GM18526 (cell line): Measurements from ENCODE around the gene BLM.

ENCODE experiments used
- POLR2A ChIP-seq: IDR thresholded peaks from 3 replicates; pipeline ENCODE4 v1.6.1; 2011; ENCODE audit not compliant: insufficient read length; ENCODE audit errors: extremely low read depth

BLM gene

DNA sequence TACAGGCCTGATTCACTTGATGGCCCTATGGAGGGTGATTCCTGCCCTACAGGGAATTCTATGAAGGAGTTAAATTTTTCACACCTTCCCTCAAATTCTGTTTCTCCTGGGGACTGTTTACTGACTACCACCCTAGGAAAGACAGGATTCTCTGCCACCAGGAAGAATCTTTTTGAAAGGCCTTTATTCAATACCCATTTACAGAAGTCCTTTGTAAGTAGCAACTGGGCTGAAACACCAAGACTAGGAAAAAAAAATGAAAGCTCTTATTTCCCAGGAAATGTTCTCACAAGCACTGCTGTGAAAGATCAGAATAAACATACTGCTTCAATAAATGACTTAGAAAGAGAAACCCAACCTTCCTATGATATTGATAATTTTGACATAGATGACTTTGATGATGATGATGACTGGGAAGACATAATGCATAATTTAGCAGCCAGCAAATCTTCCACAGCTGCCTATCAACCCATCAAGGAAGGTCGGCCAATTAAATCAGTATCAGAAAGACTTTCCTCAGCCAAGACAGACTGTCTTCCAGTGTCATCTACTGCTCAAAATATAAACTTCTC, 43.6 kb downstream of the BLM start:
- TF ChIP-seq POLR2A = no peak

DNA sequence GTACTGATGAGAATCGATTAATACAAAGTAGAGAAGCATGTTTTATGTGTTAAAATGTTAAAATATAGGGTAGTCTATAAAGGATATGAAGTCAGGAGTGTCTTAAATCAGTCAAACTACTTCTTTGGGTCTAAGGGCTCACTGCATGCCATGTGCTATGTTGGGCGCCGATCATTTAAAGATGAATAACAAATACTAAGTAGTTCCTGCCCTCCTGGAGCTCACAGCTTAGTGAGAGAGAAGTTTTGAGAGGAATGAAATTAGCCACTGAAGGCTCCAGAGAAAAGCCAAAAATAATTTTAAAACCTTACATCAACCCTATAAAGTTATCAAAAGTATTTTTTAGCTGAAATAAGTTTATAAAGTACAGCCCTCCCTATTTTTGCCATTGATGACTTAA, 44.5 kb downstream of the BLM start:
- no peak for TF ChIP-seq POLR2A

DNA sequence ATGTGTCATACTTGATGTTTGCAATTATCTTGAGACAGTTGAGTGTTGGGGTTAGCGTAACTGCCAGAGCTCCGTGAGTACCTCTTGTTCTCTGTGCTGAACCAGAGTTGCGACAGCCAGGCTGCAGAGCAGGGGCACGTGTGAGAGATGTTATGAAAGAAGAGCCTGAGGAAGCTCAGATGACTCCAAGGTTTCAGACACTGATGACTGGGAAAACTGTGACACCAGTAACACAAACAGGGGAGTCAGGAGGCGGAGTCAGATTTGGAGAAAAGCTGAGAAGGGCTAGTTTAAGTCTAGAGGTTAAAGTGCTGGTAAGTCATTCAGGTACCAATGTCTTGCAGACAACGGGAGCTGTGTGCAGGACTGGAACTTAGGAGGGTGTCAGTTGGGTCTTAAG, 45.0 kb downstream of the BLM start:
- TF ChIP-seq POLR2A = no peak

GRCh38 chr15:90763366-90764099, 46.4 kb downstream of the BLM start:
- TF ChIP-seq POLR2A = no peak

DNA sequence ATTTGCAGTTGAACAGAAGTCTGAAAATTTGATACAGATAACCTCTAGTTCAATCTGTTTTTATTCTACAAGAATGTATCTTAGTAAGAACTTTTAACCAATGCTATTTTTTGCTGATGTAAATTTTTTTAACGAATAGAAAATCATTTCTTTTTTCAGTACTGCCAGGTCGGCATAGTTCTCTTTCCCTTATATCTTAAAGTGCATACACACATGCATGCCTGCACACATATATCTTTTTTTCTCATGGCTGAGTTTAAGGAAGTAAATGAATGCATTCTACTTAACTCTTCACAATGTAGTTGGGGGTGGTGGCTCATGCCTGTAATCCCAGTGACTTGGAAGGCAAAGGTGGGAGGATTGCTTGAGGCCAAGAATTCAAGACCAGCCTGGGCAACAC, 48.4 kb downstream of the BLM start:
- TF ChIP-seq POLR2A = no peak

- TF ChIP-seq POLR2A = no peak
These were observed 48.8 kb downstream of the BLM start for GRCh38 chr15:90765966-90766365.

- TF ChIP-seq POLR2A = no peak
These were observed 52.2 kb downstream of the BLM start for GRCh38 chr15:90769375-90769774.

- TF ChIP-seq POLR2A = no peak
These were observed 56.3 kb downstream of the BLM start for GRCh38 chr15:90773485-90773884.

- TF ChIP-seq POLR2A = no peak
These were observed 57.8 kb downstream of the BLM start for GRCh38 chr15:90774731-90775514.

DNA sequence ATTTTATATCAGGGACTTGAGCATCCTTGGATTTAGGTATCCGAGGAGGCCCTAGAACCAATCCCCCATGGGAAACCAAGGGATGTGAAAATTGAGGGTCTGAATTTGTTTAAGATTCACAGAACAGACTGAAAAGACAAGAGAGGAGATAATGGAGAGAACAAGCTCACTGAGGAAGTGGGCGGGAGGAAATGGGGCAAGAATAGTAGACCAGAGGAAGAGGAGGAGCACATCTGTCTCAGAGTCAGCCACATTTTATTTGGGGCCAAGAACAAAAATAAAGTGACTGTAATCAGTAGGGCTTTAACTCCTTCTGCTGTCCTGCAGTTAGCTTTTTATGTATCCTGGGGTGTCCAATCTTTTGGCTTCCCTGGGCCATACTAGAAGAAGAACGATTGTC, 63.8 kb downstream of the BLM start:
- TF ChIP-seq POLR2A = no peak

DNA sequence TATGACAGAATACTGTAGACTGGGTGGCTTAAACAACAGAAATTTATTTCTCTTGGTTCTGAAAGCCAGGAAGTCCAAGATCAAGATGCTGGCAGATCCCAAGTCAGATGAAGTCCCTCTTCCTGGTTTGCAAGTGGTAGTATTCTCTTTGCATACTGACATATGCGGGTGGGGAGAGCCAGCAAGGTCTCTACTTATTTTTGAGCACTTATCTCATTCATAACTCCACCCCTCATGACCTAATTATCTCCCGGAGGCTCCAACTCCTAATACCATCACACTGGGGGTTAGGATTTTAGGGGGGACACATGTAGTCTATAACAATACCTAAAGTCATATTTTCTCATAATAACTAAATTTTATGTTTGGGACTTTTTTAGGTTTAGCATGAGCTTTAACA, 65.3 kb downstream of the BLM start:
- TF ChIP-seq POLR2A = no peak

GRCh38 chr15:90787881-90788280, 70.7 kb downstream of the BLM start:
- no peak for TF ChIP-seq POLR2A

DNA sequence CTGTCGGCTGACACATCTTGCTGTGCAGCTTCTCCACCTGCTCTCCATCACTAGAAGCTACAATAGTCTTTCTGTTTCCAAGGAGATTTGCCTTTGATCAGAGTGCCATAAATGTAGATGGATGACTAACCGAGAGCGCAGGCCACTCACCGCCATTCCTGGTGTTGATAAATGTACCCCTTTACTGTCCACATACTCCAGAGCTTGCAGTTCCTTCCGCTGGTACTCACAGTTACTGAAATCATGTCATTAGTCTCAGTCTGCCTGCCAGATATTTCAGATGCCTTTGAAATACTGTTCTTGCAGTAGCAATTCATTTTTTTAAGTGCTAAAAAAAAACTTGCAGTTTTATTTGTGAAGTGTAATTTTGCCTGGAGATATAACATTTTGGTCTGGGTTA, 72.3 kb downstream of the BLM start:
- no peak for TF ChIP-seq POLR2A

GRCh38 chr15:90790057-90790456, 72.9 kb downstream of the BLM start:
- no peak for TF ChIP-seq POLR2A

GRCh38 chr15:90790561-90790960, 73.4 kb downstream of the BLM start:
- TF ChIP-seq POLR2A = no peak

GRCh38 chr15:90794538-90794937, 77.4 kb downstream of the BLM start:
- TF ChIP-seq POLR2A = no peak
